Hepatocyte (in vitro differentiated cells): Measurements from ENCODE around the gene RIPOR1.

ENCODE experiments used
- CTCF ChIP-seq: fragments of 200-600 bp; sonication (generic); IDR thresholded peaks from 2 replicates; pipeline ENCODE4 v1.5.1; 2016; ENCODE audit warnings: antibody characterized with exemption, mild to moderate bottlenecking; ENCODE audit not compliant: poor library complexity
- EZH2 ChIP-seq: fragments of 200-600 bp; sonication (generic); IDR thresholded peaks from 2 replicates; pipeline ENCODE4 v1.6.1; 2016; ENCODE audit warnings: antibody characterized with exemption, mild to moderate bottlenecking, borderline replicate concordance
- EZH2phosphoT487 ChIP-seq: fragments of 200-600 bp; sonication (generic); IDR thresholded peaks from one replicate; pipeline ENCODE4 v1.6.1; 2018; ENCODE audit warnings: antibody characterized with exemption, mild to moderate bottlenecking, low read depth, moderate library complexity; ENCODE audit not compliant: unreplicated experiment, severe bottlenecking

- TF ChIP-seq CTCF (no peak), EZH2 (no peak), EZH2phosphoT487 (no peak)
These were observed 15.8 kb downstream of the RIPOR1 start for GRCh38 chr16:67544329-67544841.
